GM12878 (cell line): Measurements from ENCODE around the gene SPSB3. TPM values are rescaled to one million over a fixed set of nuclear protein-coding genes. Genes with fewer than 3 reads are reported as not detected.

Experiments used
- ATAC-seq: fragments of 200-7000 bp; cut with Tn5 transposase; 3 replicates; pipeline ENCODE4 v1.9.1; 2020; ENCODE audit warnings: mild to moderate bottlenecking, moderate library complexity
- BruUV-seq: library from RNA; stranded (reverse); fragments of 400-500 nt; replicated peaks from 2 replicates; lab custom pipeline; 2021; lab: Mats Ljungman, UMichigan
- CTCF ChIA-PET: fragments of 300-600 bp; sonication (Branson Sonifier 250); formaldehyde crosslinking; extraction: SDS; loops from one replicate; lab custom pipeline; 2021; ENCODE audit warnings: inconsistent platforms; lab: Yijun Ruan, JAX
- POLR2A ChIA-PET: fragments of 350-600 bp; formaldehyde crosslinking; extraction: SDS; loops from one replicate; lab custom pipeline; 2021; ENCODE audit warnings: inconsistent platforms; lab: Charles Lee
- RAD21 ChIA-PET: fragments of 300-600 bp; sonication (Branson Sonifier 250); formaldehyde crosslinking; loops from one replicate; lab custom pipeline; 2023; ENCODE audit warnings: antibody characterized with exemption; ENCODE audit not compliant: unreplicated experiment; lab: Charles Lee
- SMC1A ChIA-PET: fragments of 300-600 bp; sonication (Branson Sonifier 250); formaldehyde crosslinking; loops from one replicate; lab custom pipeline; 2023; ENCODE audit not compliant: unreplicated experiment, uncharacterized antibody; lab: Charles Lee
- DNase-seq: peaks from one replicate; pipeline ENCODE4 v3.0.0-alpha.2; 2011; ENCODE audit warnings: low read depth, low spot score
- FAIRE-seq: peaks from 3 replicates; lab custom pipeline; 2011; peaks lifted over from hg19 to GRCh38; lab: Jason Lieb, UNC
- H2AFZ ChIP-seq: 2 replicates; pipeline ENCODE4 v1.6.0; 2011; ENCODE audit warnings: low read depth, low read length, control low read depth; ENCODE audit not compliant: control insufficient read depth
- H3K27ac ChIP-seq: 2 replicates; pipeline ENCODE4 v1.5.1; 2011; ENCODE audit warnings: control low read depth; ENCODE audit not compliant: control insufficient read depth, insufficient read depth
- H3K27me3 ChIP-seq, 2 experiments: replicated peaks in 1 of 2; 2 replicates each; pipeline versions ENCODE4 v1.6.0 to v1.6.1; 2011; ENCODE audit warnings: low read length in 1 of 2; ENCODE audit not compliant: control insufficient read depth in 2 of 2, insufficient read depth in 2 of 2
- H3K36me3 ChIP-seq, 2 experiments: 2 replicates each; pipeline ENCODE4 v1.5.1; 2011; ENCODE audit warnings: low read length in 1 of 2; ENCODE audit not compliant: control insufficient read depth in 2 of 2, insufficient read depth in 2 of 2
- H3K4me1 ChIP-seq: 2 replicates; pipeline ENCODE4 v1.6.1; 2011; ENCODE audit warnings: mild to moderate bottlenecking, low read length, moderate library complexity, mixed read lengths; ENCODE audit not compliant: control insufficient read depth, insufficient read depth
- H3K4me2 ChIP-seq: 2 replicates; pipeline ENCODE4 v1.6.0; 2011; ENCODE audit warnings: control low read depth; ENCODE audit not compliant: control insufficient read depth, insufficient read depth
- H3K4me3 ChIP-seq: fragments of 200-600 bp; sonication (generic); 2 replicates; pipeline ENCODE4 v1.5.1; 2016
- H3K79me2 ChIP-seq: 2 replicates; pipeline ENCODE4 v1.6.0; 2011; ENCODE audit warnings: low read length; ENCODE audit not compliant: control insufficient read depth, insufficient read depth
- H3K9ac ChIP-seq: 2 replicates; pipeline ENCODE4 v1.8.0; 2011; ENCODE audit warnings: low read length, control low read depth, mixed read lengths; ENCODE audit not compliant: control insufficient read depth, insufficient read depth
- H3K9me3 ChIP-seq: replicated peaks from 3 replicates; pipeline ENCODE4 v1.5.1; 2011; ENCODE audit warnings: mild to moderate bottlenecking, low read length; ENCODE audit not compliant: control insufficient read depth, insufficient read depth
- H4K20me1 ChIP-seq: 2 replicates; pipeline ENCODE4 v1.6.0; 2011; ENCODE audit not compliant: control insufficient read depth, insufficient read depth
- CREB1 ChIP-seq: IDR thresholded peaks from 2 replicates; pipeline ENCODE4 v1.6.1; 2012; ENCODE audit warnings: low read depth, mild to moderate bottlenecking, inconsistent platforms
- HDAC2 ChIP-seq: fragments of 200-600 bp; sonication (generic); IDR thresholded peaks from 2 replicates; pipeline ENCODE4 v1.6.1; 2017
- MAX ChIP-seq: IDR thresholded peaks from 2 replicates; pipeline ENCODE4 v1.6.1; 2012; ENCODE audit warnings: low read depth, low read length, improper control_type of control experiment
- MXI1 ChIP-seq: fragments of 150-350 bp; IDR thresholded peaks from 2 replicates; pipeline ENCODE4 v1.6.1; 2011; ENCODE audit warnings: low read depth, mild to moderate bottlenecking, inconsistent platforms, low read length, improper control_type of control experiment
- MYC ChIP-seq: IDR thresholded peaks from 2 replicates; pipeline ENCODE4 v1.6.1; 2011; ENCODE audit warnings: mild to moderate bottlenecking, low read length, moderate library complexity, inconsistent platforms; ENCODE audit not compliant: insufficient read depth, insufficient replicate concordance, insufficient read length, severe bottlenecking
- RELA ChIP-seq: fragments of 450-650 bp; IDR thresholded peaks from 2 replicates; pipeline ENCODE4 v1.8.0; 2014; ENCODE audit warnings: borderline replicate concordance; ENCODE audit not compliant: partially characterized antibody
- ZBED1 ChIP-seq: IDR thresholded peaks from 2 replicates; pipeline ENCODE4 v1.6.1; 2016; ENCODE audit warnings: borderline replicate concordance
- ZNF592 ChIP-seq: fragments of 450-650 bp; IDR thresholded peaks from 2 replicates; pipeline ENCODE4 v1.6.1; 2017; ENCODE audit warnings: mild to moderate bottlenecking, moderate library complexity
- WGBS: methylation state at CpG from one replicate; pipeline ENCODE4 v1.1.6; 2016; ENCODE audit warnings: low lambda C conversion rate; ENCODE audit not compliant: insufficient replicate concordance, insufficient coverage; ENCODE audit errors: missing lambda C conversion rate; 5-methylcytosine and 5-hydroxymethylcytosine counted together
- in situ Hi-C: fragments of 300-500 bp; cut with MboI; formaldehyde crosslinking; loops from 9 replicates; pipeline ENCODE4 v1.14.3; 2018; ENCODE audit warnings: mixed read lengths
- intact Hi-C: fragments of 100-400 bp; cut with micrococcal nuclease; formaldehyde crosslinking; loops from one replicate; pipeline ENCODE4 v1.14.2; 2022; ENCODE audit not compliant: unreplicated experiment
- polyA plus RNA-seq, 11 experiments: library from polyadenylated mRNA; depleted of rRNA in 4 of 11; unstranded in 6 of 11; stranded (reverse) in 5 of 11; fragments of >200 nt; fragmentation: Nextera tagmentation in 4 of 11; fragmentation: Illumina TruSeq in 1 of 11; extraction: Ambion mirVana in 4 of 11; extraction: Trizol in 1 of 11; gene quantifications; 1 replicate in 1 of 11; 2 replicates in 10 of 11; pipeline versions ENCODE4 v1.2.1 to v1.2.3, GENCODE V29; 2011 to 2016; ENCODE audit warnings: inconsistent platforms in 2 of 11, missing spikeins in 2 of 11, low read depth in 1 of 11
- total RNA-seq, 4 experiments: library from RNA; depleted of rRNA in 3 of 4; stranded (reverse); fragments of >200 nt in 3 of 4; fragmentation: Illumina TruSeq in 1 of 4; extraction: Trizol in 1 of 4; gene quantifications; 2 replicates each; pipeline versions ENCODE4 v1.2.1 to v1.2.3, GENCODE V29; 2013 to 2021

Gene SPSB3
- total and polyA plus RNA-seq, 10 of the 15 experiments (the other 5 are each of a cell fraction or from before 2014, with no cell fraction given), result 0.31 to 26.9 (median 14.0) TPM

- H3K9ac ChIP-seq, result no peak overlapping the region
- WGBS, result 97% methylated on average over 13 of the region's 13 CpGs
- DNase-seq (no peak), ATAC-seq (no peak), FAIRE-seq (no peak)
- H3K4me3 ChIP-seq, result no peak overlapping the region
- H3K4me2 ChIP-seq, result no peak overlapping the region
- SMC1A ChIA-PET, result no interaction called here
- H4K20me1 ChIP-seq, result no peaks in the 10 kb centered on the region
- H2AFZ ChIP-seq, result no peak overlapping the region
- CTCF ChIA-PET, result no interaction called here
- intact Hi-C loops, result no loop called here
- H3K27me3 ChIP-seq, result no peaks in the 10 kb centered on the region
- BruUV-seq, result no TSS peak
- in situ Hi-C loops, result no loop called here
- no peak for TF ChIP-seq MAX
- no peak for TF ChIP-seq ZBED1
- no peak for TF ChIP-seq ZNF592
- TF ChIP-seq MYC, result no peak
- TF ChIP-seq HDAC2, result no peak
- no peak for TF ChIP-seq CREB1
- TF ChIP-seq RELA, result no peak
- no peak for TF ChIP-seq MXI1
- peaks cover 31% of the 10 kb centered on the region for H3K79me2 ChIP-seq
- no peaks in the 10 kb centered on the region for H3K9me3 ChIP-seq
- RAD21 ChIA-PET, result no interaction called here
- peaks cover 17% of the 10 kb centered on the region for H3K4me1 ChIP-seq
- no peak overlapping the region for H3K27ac ChIP-seq
- POLR2A ChIA-PET, result interaction anchor here (0.5 kb wide), 1 partner anchor 71 kb away, joined by 3 read pairs; no protein-coding TSS in a partner anchor
- peaks cover 3 to 8% of the 10 kb centered on the region in 2 experiments; a peak in 3 of 4 replicates for H3K36me3 ChIP-seq
Measured at GRCh38 chr16:1776672-1776955, 5.8 kb downstream of the SPSB3 start.
